IMR-90 (cell line): Measurements from ENCODE around the gene CHCT1. TPM values are rescaled to one million over a fixed set of nuclear protein-coding genes. Genes with fewer than 3 reads are reported as not detected.

ENCODE experiments used
- ATAC-seq: fragments of 200-7000 bp; cut with Tn5 transposase; 2 replicates; pipeline ENCODE4 v1.9.1; 2020; ENCODE audit warnings: low read depth, mild to moderate bottlenecking, moderate library complexity
- BruUV-seq: library from RNA; stranded (reverse); fragments of 400-500 nt; replicated peaks from 2 replicates; lab custom pipeline; 2021; lab: Mats Ljungman, UMichigan
- CTCF ChIA-PET: fragments of 300-600 bp; formaldehyde crosslinking; extraction: SDS; loops from one replicate; lab custom pipeline; 2021; ENCODE audit warnings: antibody characterized with exemption; lab: Yijun Ruan, JAX
- POLR2A ChIA-PET: fragments of 300-600 bp; sonication (Branson Sonifier 250); formaldehyde crosslinking; loops from one replicate; lab custom pipeline; 2022; ENCODE audit warnings: antibody characterized with exemption; ENCODE audit not compliant: unreplicated experiment; lab: Charles Lee
- DNase-seq: peaks from one replicate; pipeline ENCODE4 v3.0.0; 2013
- H2AFZ ChIP-seq: replicated peaks from 2 replicates; pipeline ENCODE3; 2013; ENCODE audit warnings: low read length, mild to moderate bottlenecking; ENCODE audit not compliant: poor library complexity
- H2AK5ac ChIP-seq: 2 replicates; pipeline ENCODE4 v1.6.1; 2013; ENCODE audit warnings: low read depth, low read length, inconsistent platforms
- H2AK9ac ChIP-seq: replicated peaks from 2 replicates; pipeline ENCODE3; 2013; ENCODE audit warnings: mild to moderate bottlenecking, low read depth, low read length, moderate library complexity; ENCODE audit not compliant: poor library complexity
- H2BK120ac ChIP-seq: 2 replicates; pipeline ENCODE4 v1.6.1; 2013; ENCODE audit warnings: low read depth, low read length, inconsistent platforms
- H2BK15ac ChIP-seq: 3 replicates; pipeline ENCODE4 v1.6.1; 2013; ENCODE audit warnings: low read depth, low read length, inconsistent platforms
- H2BK20ac ChIP-seq: 2 replicates; pipeline ENCODE4 v1.6.1; 2013; ENCODE audit warnings: low read depth, mild to moderate bottlenecking, inconsistent platforms, low read length, moderate library complexity
- H2BK5ac ChIP-seq: 2 replicates; pipeline ENCODE4 v1.6.1; 2013; ENCODE audit warnings: mild to moderate bottlenecking, low read depth, low read length, inconsistent platforms; ENCODE audit not compliant: poor library complexity, severe bottlenecking
- H3K14ac ChIP-seq: replicated peaks from 2 replicates; pipeline ENCODE4 v1.6.1; 2013; ENCODE audit warnings: low read depth, low read length, inconsistent platforms
- H3K18ac ChIP-seq: 2 replicates; pipeline ENCODE4 v1.6.1; 2013; ENCODE audit warnings: low read depth, low read length, control low read depth
- H3K23ac ChIP-seq: 2 replicates; pipeline ENCODE4 v1.6.1; 2013; ENCODE audit warnings: low read depth, low read length, inconsistent platforms
- H3K27ac ChIP-seq: 2 replicates; pipeline ENCODE4 v1.5.1; 2013; ENCODE audit warnings: mild to moderate bottlenecking, control low read depth, low read length; ENCODE audit not compliant: insufficient read depth
- H3K27me3 ChIP-seq: 2 replicates; pipeline ENCODE4 v1.6.1; 2013; ENCODE audit warnings: low read length; ENCODE audit not compliant: control insufficient read depth, insufficient read depth
- H3K36me3 ChIP-seq: 2 replicates; pipeline ENCODE4 v1.6.1; 2013; ENCODE audit warnings: low read length, mixed read lengths; ENCODE audit not compliant: control insufficient read depth, insufficient read depth
- H3K4ac ChIP-seq: 2 replicates; pipeline ENCODE4 v1.6.1; 2013; ENCODE audit warnings: low read depth, low read length, inconsistent platforms
- H3K4me1 ChIP-seq: 2 replicates; pipeline ENCODE4 v1.6.1; 2013; ENCODE audit warnings: low read length, mixed read lengths; ENCODE audit not compliant: control insufficient read depth, insufficient read depth
- H3K4me2 ChIP-seq: 2 replicates; pipeline ENCODE4 v1.6.1; 2013; ENCODE audit warnings: low read depth, mild to moderate bottlenecking, control low read depth, low read length, moderate library complexity
- H3K4me3 ChIP-seq: 2 replicates; pipeline ENCODE4 v1.5.1; 2013; ENCODE audit warnings: low read depth, mild to moderate bottlenecking, control low read depth, low read length, moderate library complexity; ENCODE audit not compliant: insufficient read depth
- H3K56ac ChIP-seq: 2 replicates; pipeline ENCODE4 v1.6.1; 2013; ENCODE audit warnings: low read length, inconsistent platforms; ENCODE audit not compliant: insufficient read depth; ENCODE audit errors: extremely low read depth
- H3K79me1 ChIP-seq, 2 experiments: 2 replicates each; pipeline ENCODE4 v1.6.1; 2013; ENCODE audit warnings: low read length in 2 of 2, inconsistent platforms in 1 of 2, low read depth in 1 of 2
- H3K9ac ChIP-seq: 2 replicates; pipeline ENCODE4 v1.6.1; 2013; ENCODE audit warnings: low read depth, low read length, control low read depth
- H3K9me1 ChIP-seq: 2 replicates; pipeline ENCODE4 v1.6.1; 2013; ENCODE audit warnings: low read length, inconsistent platforms; ENCODE audit not compliant: insufficient read depth
- H3K9me3 ChIP-seq: 2 replicates; pipeline ENCODE4 v1.6.1; 2013; ENCODE audit warnings: low read length; ENCODE audit not compliant: control insufficient read depth, insufficient read depth
- H4K20me1 ChIP-seq: 2 replicates; pipeline ENCODE4 v1.6.1; 2013; ENCODE audit warnings: low read length, inconsistent platforms; ENCODE audit not compliant: insufficient read depth
- H4K5ac ChIP-seq: 2 replicates; pipeline ENCODE4 v1.6.1; 2013; ENCODE audit warnings: mild to moderate bottlenecking, low read depth, low read length, control low read depth
- H4K8ac ChIP-seq, 2 experiments: 2 replicates each; pipeline ENCODE4 v1.6.1; 2013; ENCODE audit warnings: low read depth in 2 of 2, low read length in 2 of 2, control low read depth in 1 of 2, inconsistent platforms in 1 of 2
- H4K91ac ChIP-seq: 2 replicates; pipeline ENCODE4 v1.6.1; 2013; ENCODE audit warnings: low read depth, low read length, inconsistent platforms; ENCODE audit not compliant: insufficient read depth
- BHLHE40 ChIP-seq: fragments of 150-350 bp; IDR thresholded peaks from 2 replicates; pipeline ENCODE4 v1.6.1; 2016; ENCODE audit warnings: mild to moderate bottlenecking, low read depth, low read length
- CTCF ChIP-seq: conservative IDR thresholded peaks from 2 replicates; pipeline ENCODE4 v1.5.1; 2012; ENCODE audit warnings: mild to moderate bottlenecking, low read depth, low read length, improper control_type of control experiment
- RAD21 ChIP-seq: IDR thresholded peaks from 2 replicates; pipeline ENCODE4 v1.6.1; 2012; ENCODE audit warnings: low read length, improper control_type of control experiment
- SMC3 ChIP-seq: fragments of 150-350 bp; IDR thresholded peaks from 2 replicates; pipeline ENCODE4 v1.6.1; 2016; ENCODE audit warnings: low read depth, mild to moderate bottlenecking, antibody characterized with exemption, low read length, moderate library complexity
- WGBS, 2 experiments: methylation state at CpG; one replicate each; pipeline versions ENCODE4 v1.1.5 to v1.1.7; 2013; ENCODE audit warnings: missing lambda C conversion rate in 2 of 2; ENCODE audit not compliant: insufficient read length in 1 of 2; ENCODE audit errors: extremely low coverage in 2 of 2; 5-methylcytosine and 5-hydroxymethylcytosine counted together
- dilution Hi-C: fragments of 300-500 bp; cut with HindIII; formaldehyde crosslinking; loops from one replicate; pipeline ENCODE4 v1.14.3; 2018; ENCODE audit warnings: low sequenced_read_pairs; ENCODE audit not compliant: unreplicated experiment
- in situ Hi-C: fragments of 300-500 bp; cut with MboI; formaldehyde crosslinking; loops from 3 replicates; pipeline ENCODE4 v1.14.3; 2019; ENCODE audit warnings: low sequenced_read_pairs, inconsistent platforms, mixed read lengths
- intact Hi-C: fragments of 100-400 bp; cut with micrococcal nuclease; formaldehyde crosslinking; loops from 2 replicates; pipeline ENCODE4 v1.10.0; 2022
- polyA plus RNA-seq, 3 experiments: library from polyadenylated mRNA; depleted of rRNA; stranded (reverse); fragments of >200 nt; gene quantifications; 2 replicates each; pipeline ENCODE4 v1.2.3, GENCODE V29; 2012; ENCODE audit warnings: low replicate concordance in 1 of 3
- total RNA-seq: library from RNA; depleted of rRNA; stranded (reverse); fragments of >200 nt; gene quantifications from 2 replicates; pipeline ENCODE4 v1.2.3, GENCODE V29; 2012

The CHCT1 gene
- total and polyA plus RNA-seq, 2 of the 4 experiments (the other 2 are of a cell fraction), result not detected

- Histone ChIP-seq H2BK20ac (no peak overlapping the region), H4K20me1 (no peaks in the 10 kb centered on the region; the same call in 1 of the 2 replicates), H3K27ac (no peak overlapping the region), H2BK120ac (no peak overlapping the region), H3K27me3 (no peaks in the 10 kb centered on the region), H3K9me1 (no peaks in the 10 kb centered on the region), H3K4me2 (no peak overlapping the region), H3K4me1 (no peaks in the 10 kb centered on the region), H3K14ac (no peak overlapping the region), H4K5ac (no peak overlapping the region), H2AFZ (no peak overlapping the region), H3K18ac (no peak overlapping the region), H4K91ac (no peak overlapping the region), H2BK5ac (no peak overlapping the region), H3K56ac (no peak overlapping the region), H2AK5ac (no peak overlapping the region), H3K9ac (no peak overlapping the region), H3K36me3 (peaks cover 53% of the 10 kb centered on the region), H3K23ac (no peak overlapping the region), H2BK15ac (no peak overlapping the region), H2AK9ac (no peak overlapping the region), H3K9me3 (0 out of 2 replicates have a peak, but pooled peaks cover 2% of the 10 kb centered on the region), H3K4me3 (no peak overlapping the region), H3K4ac (no peak overlapping the region), H4K8ac (no peak overlapping the region), H3K79me1 (peaks cover 21 to 32% of the 10 kb centered on the region in 2 experiments)
- CTCF ChIA-PET, result interaction anchor here (0.7 kb wide), 1 partner anchor 183 kb away, joined by 4 read pairs; no protein-coding TSS in a partner anchor
- no CpG with 5 or more reads among the region's 1 CpG for WGBS, 2 experiments
- intact Hi-C loops, result no loop called here
- dilution Hi-C loops, result no loop called here
- no peak for DNase-seq
- BruUV-seq, result no TSS peak
- ATAC-seq, result no peak
- POLR2A ChIA-PET, result no interaction called here
- in situ Hi-C loops, result no loop called here
- no peak for TF ChIP-seq SMC3
- TF ChIP-seq CTCF, result no peak
- no peak for TF ChIP-seq RAD21
- no peak for TF ChIP-seq BHLHE40
Measured at GRCh38 chr17:60461584-60461983, 39.3 kb downstream of the CHCT1 start.
